Coronary artery (tissue), 2 donors: Measurements from ENCODE around the gene AHCYL2.

ENCODE experiments used
- DNase-seq: peaks from one replicate; pipeline ENCODE4 v3.0.0-alpha.2; 2017; ENCODE audit warnings: low spot score
- H3K27ac ChIP-seq, 2 donors: fragments of 200-600 bp; sonication (generic); one replicate each; pipeline ENCODE4 v1.5.1; 2016 to 2019
- H3K4me3 ChIP-seq: fragments of 200-600 bp; sonication (generic); 2 replicates; pipeline ENCODE4 v1.5.1; 2016; ENCODE audit warnings: mild to moderate bottlenecking, moderate library complexity
- TF ChIP-seq, protein P1 (sequence below): fragments of 200-600 bp; sonication (generic); IDR thresholded peaks from one replicate; pipeline ENCODE4 v1.5.1; 2019; ENCODE audit warnings: antibody characterized with exemption

Gene AHCYL2

DNA sequence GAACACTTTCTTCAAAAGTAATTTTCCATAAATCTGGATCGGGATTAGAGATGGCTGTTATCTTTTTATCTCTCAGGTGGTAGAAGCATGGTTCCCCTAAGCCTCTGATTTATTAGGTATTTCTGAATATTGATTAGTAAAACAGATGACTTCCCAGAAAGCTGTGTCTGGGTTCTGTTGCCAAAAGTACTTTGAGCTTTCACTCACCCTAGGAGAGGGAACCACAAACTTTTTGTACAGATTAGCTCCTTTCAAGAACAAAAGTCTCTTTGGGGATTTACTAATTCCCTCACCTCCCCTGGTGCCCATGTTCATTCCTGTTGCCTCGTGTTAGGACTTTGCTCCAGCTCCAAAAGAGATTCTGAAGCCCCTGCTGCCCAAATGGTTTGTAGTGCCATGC, 162.7 kb downstream of the AHCYL2 start:
- no peak for DNase-seq
- Histone ChIP-seq H3K27ac (no peak overlapping the region), H3K4me3 (no peak overlapping the region)
- TF ChIP-seq, protein P1, sequence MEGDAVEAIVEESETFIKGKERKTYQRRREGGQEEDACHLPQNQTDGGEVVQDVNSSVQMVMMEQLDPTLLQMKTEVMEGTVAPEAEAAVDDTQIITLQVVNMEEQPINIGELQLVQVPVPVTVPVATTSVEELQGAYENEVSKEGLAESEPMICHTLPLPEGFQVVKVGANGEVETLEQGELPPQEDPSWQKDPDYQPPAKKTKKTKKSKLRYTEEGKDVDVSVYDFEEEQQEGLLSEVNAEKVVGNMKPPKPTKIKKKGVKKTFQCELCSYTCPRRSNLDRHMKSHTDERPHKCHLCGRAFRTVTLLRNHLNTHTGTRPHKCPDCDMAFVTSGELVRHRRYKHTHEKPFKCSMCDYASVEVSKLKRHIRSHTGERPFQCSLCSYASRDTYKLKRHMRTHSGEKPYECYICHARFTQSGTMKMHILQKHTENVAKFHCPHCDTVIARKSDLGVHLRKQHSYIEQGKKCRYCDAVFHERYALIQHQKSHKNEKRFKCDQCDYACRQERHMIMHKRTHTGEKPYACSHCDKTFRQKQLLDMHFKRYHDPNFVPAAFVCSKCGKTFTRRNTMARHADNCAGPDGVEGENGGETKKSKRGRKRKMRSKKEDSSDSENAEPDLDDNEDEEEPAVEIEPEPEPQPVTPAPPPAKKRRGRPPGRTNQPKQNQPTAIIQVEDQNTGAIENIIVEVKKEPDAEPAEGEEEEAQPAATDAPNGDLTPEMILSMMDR = no peak

DNA sequence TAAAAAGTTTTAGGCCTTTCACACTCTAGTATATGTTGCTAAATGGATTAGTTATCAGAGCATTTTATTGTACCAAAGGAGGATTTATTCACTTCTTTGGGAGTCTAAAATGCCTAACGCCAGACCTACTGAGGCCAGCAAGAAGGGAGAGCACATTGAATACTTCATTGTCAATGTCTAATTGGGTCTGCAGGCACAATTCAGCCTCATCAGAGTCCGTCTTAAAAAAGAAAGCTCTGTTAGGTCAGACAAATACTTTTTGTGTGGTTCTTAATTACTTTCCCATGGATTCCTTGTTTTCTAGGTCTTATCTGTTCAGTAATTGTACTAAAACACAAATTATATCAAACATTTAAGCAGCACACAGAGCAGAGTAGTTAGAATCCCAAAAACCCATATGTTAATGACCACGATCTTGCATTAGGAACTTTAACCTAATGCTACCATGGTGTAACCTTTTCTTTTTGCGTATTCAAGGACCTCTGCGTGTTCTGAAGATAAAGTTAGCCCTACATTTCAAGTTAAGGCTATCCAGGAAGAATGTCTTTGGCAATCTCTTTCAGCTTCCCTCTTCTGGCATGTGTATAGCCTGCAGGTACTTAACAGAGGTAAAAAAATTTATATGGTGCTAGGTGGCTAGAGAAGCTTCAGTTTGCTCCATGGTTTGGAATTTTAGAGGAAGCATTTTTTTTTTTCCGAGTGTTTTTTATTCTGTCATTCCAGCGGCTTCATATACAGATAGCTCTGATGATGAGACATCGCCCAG, 163.7 kb downstream of the AHCYL2 start:
- DNase-seq = no peak
- TF ChIP-seq, protein P1 = no peak
- H3K27ac ChIP-seq = no peak overlapping the region
- H3K4me3 ChIP-seq = no peak overlapping the region

DNA sequence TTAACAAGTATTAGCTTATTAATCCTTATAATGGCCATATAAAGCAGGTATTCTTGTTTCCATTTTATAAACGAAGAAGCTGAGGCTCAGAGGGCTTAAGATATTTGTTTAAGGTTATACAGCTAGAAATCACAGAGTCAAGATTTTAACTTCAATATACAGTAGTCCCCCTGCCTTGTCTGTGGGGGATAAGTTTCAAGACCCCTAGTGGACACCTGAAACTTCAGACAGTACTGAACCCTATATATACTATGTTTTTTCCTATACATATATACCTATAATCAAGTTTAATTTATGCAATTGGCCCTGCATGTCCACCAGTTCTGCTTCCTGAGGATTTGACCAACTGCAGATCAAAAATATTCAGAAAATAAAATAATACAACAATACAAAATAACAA, 165.0 kb downstream of the AHCYL2 start:
- DNase-seq = no peak
- Histone ChIP-seq H3K4me3 (no peak overlapping the region), H3K27ac (no peak overlapping the region)
- TF ChIP-seq, protein P1 = no peak

DNA sequence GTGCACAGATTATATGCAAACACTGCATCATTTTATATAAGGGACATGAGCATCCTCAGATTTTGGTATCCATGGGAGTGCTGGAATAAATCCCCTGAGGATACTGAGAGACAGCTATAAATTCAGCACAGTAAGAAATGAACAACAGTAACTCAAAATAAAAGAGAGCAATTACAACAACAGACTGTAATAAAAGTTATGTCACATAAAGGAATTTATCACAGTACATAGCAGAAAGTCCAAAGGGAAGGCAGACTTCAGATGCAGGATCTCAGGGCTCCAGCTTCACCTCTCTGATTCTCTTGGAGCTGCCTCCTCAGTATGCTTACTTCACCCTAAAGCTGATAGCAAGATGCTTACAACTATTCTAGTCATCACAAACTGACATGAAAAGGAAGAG, 165.5 kb downstream of the AHCYL2 start:
- Histone ChIP-seq H3K27ac (no peak overlapping the region), H3K4me3 (no peak overlapping the region)
- no peak for DNase-seq
- TF ChIP-seq, protein P1 = no peak

DNA sequence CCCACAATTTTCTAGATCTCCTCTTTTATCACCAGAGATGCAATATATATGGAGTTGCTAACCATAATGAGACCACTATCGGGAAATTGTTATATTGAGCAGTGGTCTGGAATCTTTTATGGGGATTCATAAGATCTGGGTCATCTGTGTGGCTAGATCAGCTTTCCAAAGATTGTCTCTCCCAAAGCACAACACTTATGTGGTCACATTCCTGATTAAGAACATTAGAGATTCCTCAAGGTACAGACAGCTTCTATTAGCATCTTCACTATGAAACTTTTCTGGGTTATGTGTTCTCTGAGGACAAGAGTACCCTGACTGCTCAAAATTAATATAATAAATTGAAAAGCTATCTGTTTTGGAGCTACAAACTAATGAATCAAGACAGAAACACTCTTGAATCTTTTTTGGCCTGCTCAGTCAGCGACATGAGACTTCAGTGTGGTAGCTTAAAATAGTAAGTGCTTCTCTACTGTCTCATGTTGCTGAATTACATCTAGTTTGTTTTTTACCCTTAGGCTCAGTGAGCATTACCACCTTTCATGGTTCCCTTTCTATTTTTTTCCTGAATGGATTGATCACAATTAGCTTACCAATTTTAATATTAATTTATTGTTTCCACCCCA, 166.8 kb downstream of the AHCYL2 start:
- DNase-seq = no peak
- TF ChIP-seq, protein P1 = no peak
- H3K27ac ChIP-seq = no peak overlapping the region
- H3K4me3 ChIP-seq = no peak overlapping the region

DNA sequence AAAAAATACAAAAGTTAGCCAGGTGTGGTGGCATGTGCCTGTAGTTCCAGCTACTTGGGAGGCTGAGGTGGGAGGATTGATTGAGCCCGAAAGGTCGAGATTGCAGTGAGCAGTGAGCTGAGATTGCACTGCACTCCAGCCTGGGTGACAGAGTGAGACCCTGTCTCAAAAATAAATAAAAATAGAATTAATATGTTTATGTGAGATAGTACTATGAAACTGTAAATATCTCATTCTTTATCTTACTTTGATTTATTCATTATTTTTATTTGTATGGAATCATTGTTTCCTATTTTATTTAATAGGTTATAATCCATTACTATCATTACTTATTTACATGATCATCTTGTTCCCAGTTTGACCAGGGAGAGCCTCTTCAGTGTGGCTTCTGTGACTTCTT, 168.4 kb downstream of the AHCYL2 start:
- Histone ChIP-seq H3K4me3 (no peak overlapping the region), H3K27ac (no peak overlapping the region)
- TF ChIP-seq, protein P1 = no peak
- no peak for DNase-seq

DNA sequence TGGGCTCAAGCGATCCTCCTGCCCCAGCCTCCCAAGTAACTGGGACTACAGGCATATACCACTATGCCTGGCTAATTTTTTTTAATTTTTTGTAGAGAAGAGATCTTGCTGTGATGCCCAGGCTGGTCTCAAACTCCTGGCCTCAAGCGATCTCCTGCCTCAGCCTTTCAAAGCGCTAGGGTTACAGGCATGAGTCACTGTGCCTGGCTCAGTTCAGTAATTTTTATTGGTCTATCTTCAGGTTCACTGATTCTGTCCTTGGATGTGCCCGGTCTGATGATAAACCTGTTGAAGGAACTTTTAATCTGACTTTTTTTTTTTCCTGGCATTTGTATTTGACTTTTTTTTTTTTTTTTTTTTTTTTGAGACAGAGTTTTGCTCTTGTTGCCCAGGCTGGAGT, 169.3 kb downstream of the AHCYL2 start:
- H3K27ac ChIP-seq = no peak overlapping the region
- TF ChIP-seq, protein P1 = no peak
- no peak for DNase-seq

More for the DNA sequence above, 169.3 kb downstream of the AHCYL2 start:
- no peak overlapping the region for H3K4me3 ChIP-seq
